GM19467 (cell line): ENCODE data around the gene PPM1N.

Experiments
- ATAC-seq: cut with Tn5 transposase; IDR thresholded peaks from one replicate; pipeline ENCODE4 v1.9.1; 2021; ENCODE audit warnings: mild to moderate bottlenecking, moderate library complexity; ENCODE audit not compliant: unreplicated experiment

PPM1N gene

GRCh38 chr19:45498411-45499195, at the start of gene PPM1N:
Gene PPM1N (plus strand): TSS chr19:45498443. CDS start chr19:45498473, 30 bp downstream.
- no peak for ATAC-seq

- ATAC-seq: no peak
Measured at GRCh38 chr19:45448887-45449299, 49.4 kb upstream of the PPM1N start.

GRCh38 chr19:45450012-45450333, 48.3 kb upstream of the PPM1N start:
- no peak for ATAC-seq

GRCh38 chr19:45451131-45451849, 47.0 kb upstream of the PPM1N start:
- peak; percentile 14 for ATAC-seq

- ATAC-seq: no peak
Measured at GRCh38 chr19:45451850-45452387, 46.3 kb upstream of the PPM1N start.

- ATAC-seq: no peak
Measured at GRCh38 chr19:45455707-45456499, 42.3 kb upstream of the PPM1N start.

- ATAC-seq: no peak
Measured at GRCh38 chr19:45456500-45456815, 41.8 kb upstream of the PPM1N start.

- no peak for ATAC-seq
Measured at GRCh38 chr19:45457776-45458175, 40.5 kb upstream of the PPM1N start.

- ATAC-seq: no peak
Measured at GRCh38 chr19:45460807-45461347, 37.4 kb upstream of the PPM1N start.

GRCh38 chr19:45462174-45462573, 36.1 kb upstream of the PPM1N start:
- no peak for ATAC-seq

- ATAC-seq: no peak
Measured at GRCh38 chr19:45463241-45463640, 35.0 kb upstream of the PPM1N start.

GRCh38 chr19:45464274-45464673, 34.0 kb upstream of the PPM1N start:
- ATAC-seq: no peak

GRCh38 chr19:45464852-45465441, 33.3 kb upstream of the PPM1N start:
- ATAC-seq: no peak

GRCh38 chr19:45467115-45467455, 31.2 kb upstream of the PPM1N start:
- no peak for ATAC-seq

GRCh38 chr19:45467456-45468158, 30.6 kb upstream of the PPM1N start, which contains the start of gene FOSB:
Gene FOSB (plus strand): TSS chr19:45467996. CDS start chr19:45468587, 591 bp downstream.
- ATAC-seq: peak; percentile 52

- peak; percentile 10 for ATAC-seq
Measured at GRCh38 chr19:45468159-45468651, 30.0 kb upstream of the PPM1N start.

- ATAC-seq: no peak
Measured at GRCh38 chr19:45468803-45469131, 29.5 kb upstream of the PPM1N start.

GRCh38 chr19:45469132-45469944, 28.9 kb upstream of the PPM1N start:
- ATAC-seq: peak; percentile 47
